AG04450 (cell line): ENCODE data around the gene ASIC2. TPM values are rescaled to one million over a fixed set of nuclear protein-coding genes. Genes with fewer than 3 reads are reported as not detected.
A peak's percentile ranks its signal among the peaks of the same experiment; 100 is the strongest.

Experiments
- CTCF ChIA-PET: fragments of 300-600, 350-600 bp; formaldehyde crosslinking; extraction: SDS; loops from one replicate; lab custom pipeline; 2022; ENCODE audit warnings: antibody characterized with exemption, inconsistent platforms; lab: Charles Lee
- POLR2A ChIA-PET: fragments of 350-600 bp; formaldehyde crosslinking; extraction: SDS; loops from one replicate; lab custom pipeline; 2021; ENCODE audit warnings: antibody characterized with exemption, inconsistent platforms; lab: Yijun Ruan, JAX
- DNase-seq: peaks from one replicate; pipeline ENCODE4 v3.0.0-alpha.2; 2011; ENCODE audit warnings: low read depth, low spot score
- H3K27ac ChIP-seq: one replicate; pipeline ENCODE4 v1.5.1; 2012; ENCODE audit warnings: low read depth, low read length, control low read depth
- H3K27me3 ChIP-seq: one replicate; pipeline ENCODE4 v1.6.0; 2012; ENCODE audit warnings: low read length; ENCODE audit not compliant: control insufficient read depth, insufficient read depth
- H3K4me3 ChIP-seq: 2 replicates; pipeline ENCODE4 v1.5.1; 2011; ENCODE audit warnings: mild to moderate bottlenecking, low read depth, low read length, control low read depth
- H3K9me3 ChIP-seq: 2 replicates; pipeline ENCODE4 v1.5.1; 2012; ENCODE audit warnings: low read length; ENCODE audit not compliant: control insufficient read depth, insufficient read depth
- CTCF ChIP-seq: IDR thresholded peaks from 2 replicates; pipeline ENCODE4 v1.5.1; 2011; ENCODE audit warnings: low read depth, low read length, control low read depth, inconsistent platforms
- polyA plus RNA-seq: library from polyadenylated mRNA; depleted of rRNA; stranded (reverse); fragments of >200 nt; gene quantifications from 2 replicates; pipeline ENCODE4 v1.2.3, GENCODE V29; 2011

The ASIC2 gene
- polyA plus RNA-seq, 1 experiment: 0.19 TPM

GRCh38 chr17:33234930-33235685, 58.0 kb downstream of the ASIC2 start:
- Histone ChIP-seq H3K9me3 (no peaks in the 10 kb centered on the region), H3K27me3 (no peaks in the 10 kb centered on the region), H3K4me3 (no peak overlapping the region), H3K27ac (peak overlapping the region; percentile 47)
- peak; percentile 79 for DNase-seq
- no peak for TF ChIP-seq CTCF
- ChIA-PET CTCF (interaction anchor here (0.6 kb wide), 1 partner anchor 358 kb away, joined by 3 read pairs; the partner anchor contains the start of gene MYO1D), POLR2A (interaction anchor here (0.7 to 0.8 kb wide), 2 partner anchors 28 to 32 kb away, joined by 3 to 4 read pairs; no protein-coding TSS in a partner anchor)

GRCh38 chr17:33234233-33234632, 58.9 kb downstream of the ASIC2 start:
- no peak for DNase-seq
- POLR2A ChIA-PET: no interaction called here
- H3K27ac ChIP-seq: no peak overlapping the region
- CTCF ChIA-PET: no interaction called here
- no peaks in the 10 kb centered on the region for H3K9me3 ChIP-seq
- peaks cover 4% of the 10 kb centered on the region for H3K27me3 ChIP-seq
- no peak overlapping the region for H3K4me3 ChIP-seq
- no peak for TF ChIP-seq CTCF

GRCh38 chr17:33233811-33234177, 59.3 kb downstream of the ASIC2 start:
- ChIA-PET POLR2A (no interaction called here), CTCF (no interaction called here)
- no peak for TF ChIP-seq CTCF
- Histone ChIP-seq H3K27ac (no peak overlapping the region), H3K4me3 (no peak overlapping the region), H3K27me3 (peaks cover 6% of the 10 kb centered on the region), H3K9me3 (no peaks in the 10 kb centered on the region)
- no peak for DNase-seq

- ChIA-PET POLR2A (no interaction called here), CTCF (no interaction called here)
- Histone ChIP-seq H3K4me3 (no peak overlapping the region), H3K27ac (no peak overlapping the region), H3K9me3 (no peaks in the 10 kb centered on the region), H3K27me3 (peaks cover 8% of the 10 kb centered on the region)
- no peak for DNase-seq
- no peak for TF ChIP-seq CTCF
Observed at GRCh38 chr17:33229499-33229898, 63.6 kb downstream of the ASIC2 start.

- H3K27ac ChIP-seq: no peak overlapping the region
- ChIA-PET CTCF (no interaction called here), POLR2A (no interaction called here)
- H3K27me3 ChIP-seq: peaks cover 8% of the 10 kb centered on the region
- H3K9me3 ChIP-seq: no peaks in the 10 kb centered on the region
- H3K4me3 ChIP-seq: no peak overlapping the region
- no peak for TF ChIP-seq CTCF
- DNase-seq: no peak
Observed at GRCh38 chr17:33229028-33229427, 64.1 kb downstream of the ASIC2 start.
